HepG2 (cell line): ENCODE measurements around the gene NUP133. TPM values are rescaled to one million over a fixed set of nuclear protein-coding genes. Genes with fewer than 3 reads are reported as not detected.
A peak's percentile ranks its signal among the peaks of the same experiment; 100 is the strongest.
"Not testable (repeated sequence)": the region's sequence is repeated elsewhere in the genome, so short reads cannot be mapped to it uniquely, and the experiment has no call there.

Source experiments
- ATAC-seq: fragments of 200-7000 bp; cut with Tn5 transposase; 3 replicates; pipeline ENCODE4 v1.9.1; 2020; ENCODE audit warnings: mild to moderate bottlenecking, moderate library complexity
- BruUV-seq: library from RNA; stranded (reverse); fragments of 400-500 nt; replicated peaks from 2 replicates; lab custom pipeline; 2021; lab: Mats Ljungman, UMichigan
- CTCF ChIA-PET: fragments of 300-600 bp; formaldehyde crosslinking; extraction: SDS; loops from one replicate; lab custom pipeline; 2021; ENCODE audit warnings: low total read pairs, inconsistent platforms, low intra/inter-chr PET ratio; lab: Yijun Ruan, JAX
- POLR2A ChIA-PET: fragments of 350-600 bp; sonication (Branson Sonifier 250); formaldehyde crosslinking; loops from one replicate; lab custom pipeline; 2020; ENCODE audit warnings: antibody characterized with exemption, inconsistent platforms; lab: Yijun Ruan, JAX
- DNase-seq: peaks from one replicate; pipeline ENCODE4 v3.0.0-alpha.2; 2015; ENCODE audit warnings: low spot score
- FAIRE-seq: peaks from 3 replicates; lab custom pipeline; 2011; peaks lifted over from hg19 to GRCh38; lab: Jason Lieb, UNC
- H2AFZ ChIP-seq: one replicate; pipeline ENCODE4 v1.6.1; 2011; ENCODE audit warnings: low read length, inconsistent platforms
- H3K27ac ChIP-seq: fragments of 300-600 bp; 3 replicates; pipeline ENCODE4 v1.8.0; 2011; ENCODE audit warnings: mixed run types, mild to moderate bottlenecking, mixed read lengths, low read length, inconsistent platforms; ENCODE audit not compliant: insufficient read depth; ENCODE audit errors: extremely low read length
- H3K27me3 ChIP-seq, 2 experiments: fragments of 200-600 bp in 1 of 2; 2 replicates in 1 of 2; 3 replicates in 1 of 2; pipeline versions ENCODE4 v1.6.0 to v1.8.0; 2011; ENCODE audit warnings: low read length in 2 of 2, mild to moderate bottlenecking in 2 of 2, moderate library complexity in 2 of 2, inconsistent platforms in 1 of 2; ENCODE audit not compliant: insufficient read depth in 2 of 2, control insufficient read depth in 1 of 2
- H3K36me3 ChIP-seq, 2 experiments: fragments of 200-600 bp in 1 of 2; replicated peaks in 1 of 2; 2 replicates in 1 of 2; 3 replicates in 1 of 2; pipeline versions ENCODE4 v1.5.1 to v1.8.0; 2011; ENCODE audit warnings: low read length in 2 of 2, inconsistent platforms in 1 of 2; ENCODE audit not compliant: insufficient read depth in 2 of 2, control insufficient read depth in 1 of 2
- H3K4me1 ChIP-seq: 2 replicates; pipeline ENCODE4 v1.5.1; 2012; ENCODE audit warnings: low read length, inconsistent platforms; ENCODE audit not compliant: insufficient read depth
- H3K4me2 ChIP-seq: 2 replicates; pipeline ENCODE4 v1.6.0; 2011; ENCODE audit warnings: low read depth, low read length, inconsistent platforms
- H3K4me3 ChIP-seq, 3 experiments: fragments of 200-600 bp in 1 of 3; sonication (generic), shearing (Covaris generic) in 1 of 3; replicated peaks in 1 of 3; 2 replicates each; pipeline ENCODE4 v1.5.1; 2011 to 2016; ENCODE audit warnings: low read length in 3 of 3, inconsistent platforms in 2 of 3, low read depth in 2 of 3, mild to moderate bottlenecking in 2 of 3, control low read depth in 1 of 3, mixed read lengths in 1 of 3; ENCODE audit not compliant: insufficient read depth in 1 of 3
- H3K79me2 ChIP-seq: one replicate; pipeline ENCODE4 v1.6.1; 2011; ENCODE audit warnings: low read length, inconsistent platforms; ENCODE audit not compliant: insufficient read depth
- H3K9ac ChIP-seq: 2 replicates; pipeline ENCODE4 v1.6.0; 2011; ENCODE audit warnings: mild to moderate bottlenecking, low read depth, low read length, inconsistent platforms; ENCODE audit not compliant: insufficient read depth
- H3K9me3 ChIP-seq: 2 replicates; pipeline ENCODE4 v1.5.1; 2012; ENCODE audit warnings: mild to moderate bottlenecking, low read length
- H4K20me1 ChIP-seq: 2 replicates; pipeline ENCODE4 v1.6.0; 2011; ENCODE audit warnings: inconsistent platforms, mild to moderate bottlenecking, low read length, moderate library complexity; ENCODE audit not compliant: insufficient read depth
- BCL6 ChIP-seq: IDR thresholded peaks from 2 replicates; pipeline ENCODE4 v1.6.1; 2016; ENCODE audit warnings: missing genetic modification reagents, missing compliant biosample characterization
- CEBPG ChIP-seq: IDR thresholded peaks from 2 replicates; pipeline ENCODE4 v1.6.1; 2016
- HNF4A ChIP-seq: sonication (generic); formaldehyde crosslinking; IDR thresholded peaks from 2 replicates; pipeline ENCODE4 v1.4.0; 2020; ENCODE audit warnings: missing genetic modification reagents
- NCOA2 ChIP-seq: sonication (generic); formaldehyde crosslinking; IDR thresholded peaks from 2 replicates; pipeline ENCODE4 v1.8.0; 2022; ENCODE audit warnings: inconsistent platforms
- NCOR1 ChIP-seq: fragments of 200-600 bp; sonication (generic); IDR thresholded peaks from 2 replicates; pipeline ENCODE4 v1.7.0; 2017; ENCODE audit warnings: antibody characterized with exemption, low read length, borderline replicate concordance
- RARA ChIP-seq: IDR thresholded peaks from 2 replicates; pipeline ENCODE4 v1.6.1; 2016; ENCODE audit warnings: missing genetic modification reagents, missing compliant biosample characterization
- SKI ChIP-seq: fragments of 450-650 bp; IDR thresholded peaks from one replicate; pipeline ENCODE4 v1.6.1; 2018; ENCODE audit warnings: mild to moderate bottlenecking; ENCODE audit not compliant: partially characterized antibody
- SP5 ChIP-seq: IDR thresholded peaks from 2 replicates; pipeline ENCODE4 v1.6.1; 2016; ENCODE audit warnings: low read depth, borderline replicate concordance
- ZNF281 ChIP-seq: sonication (generic); formaldehyde crosslinking; IDR thresholded peaks from 2 replicates; pipeline ENCODE4 v1.4.0; 2020; ENCODE audit warnings: missing genetic modification reagents, borderline replicate concordance
- ZNF362 ChIP-seq: sonication (generic); formaldehyde crosslinking; IDR thresholded peaks from 2 replicates; pipeline ENCODE4 v1.4.0; 2020; ENCODE audit warnings: missing genetic modification reagents, mild to moderate bottlenecking, borderline replicate concordance
- ZNF770 ChIP-seq: sonication (generic); formaldehyde crosslinking; IDR thresholded peaks from 2 replicates; pipeline ENCODE4 v1.5.0; 2020; ENCODE audit warnings: mild to moderate bottlenecking, missing genetic modification reagents
- WGBS: methylation state at CpG from one replicate; pipeline ENCODE4 v1.1.6; 2017; ENCODE audit warnings: low lambda C conversion rate; 5-methylcytosine and 5-hydroxymethylcytosine counted together
- in situ Hi-C: cut with HindIII; loops from 2 replicates; pipeline ENCODE4 v1.10.0; 2017; ENCODE audit warnings: low pct_unique_long_range_greater_than_20kb; ENCODE audit not compliant: extremely low pct_ligation_motif_present
- intact Hi-C: fragments of 100-400 bp; cut with micrococcal nuclease; formaldehyde crosslinking; loops from one replicate; pipeline ENCODE4 v1.10.0; 2022; ENCODE audit not compliant: unreplicated experiment
- polyA plus RNA-seq, 8 experiments: library from polyadenylated mRNA; depleted of rRNA in 3 of 8; stranded (reverse) in 7 of 8; unstranded in 1 of 8; fragments of >200 nt; fragmentation: Illumina TruSeq in 4 of 8; extraction: Trizol in 4 of 8; gene quantifications; 2 replicates each; pipeline versions ENCODE4 v1.2.1 to v1.2.3, GENCODE V29; 2011 to 2016; ENCODE audit warnings: low read depth in 4 of 8, missing spikeins in 1 of 8, mixed read lengths in 1 of 8; ENCODE audit not compliant: insufficient read depth in 1 of 8
- total RNA-seq, 5 experiments: library from RNA; depleted of rRNA; stranded (reverse); fragments of >200 nt; fragmentation: Illumina TruSeq; extraction: Trizol; gene quantifications; 2 replicates each; pipeline ENCODE4 v1.2.3, GENCODE V29; 2016; ENCODE audit warnings: low read depth in 1 of 5
- TF ChIP-seq, protein P1 (sequence below): IDR thresholded peaks from 2 replicates; pipeline ENCODE4 v1.4.0; 2020; ENCODE audit warnings: mild to moderate bottlenecking, missing genetic modification reagents
- TF ChIP-seq, protein P2 (sequence below): sonication (generic); formaldehyde crosslinking; IDR thresholded peaks from 2 replicates; pipeline ENCODE4 v1.4.0; 2020; ENCODE audit warnings: missing genetic modification reagents

NUP133 gene
- total and polyA plus RNA-seq, 2 of the 13 experiments (the other 11 are each of a cell fraction or from before 2014, with no cell fraction given) = 17.7 to 45.6 TPM

- H3K4me2 ChIP-seq, DNase-seq, H3K36me3 ChIP-seq, H4K20me1 ChIP-seq, POLR2A ChIA-PET, in situ Hi-C loops, H3K27ac ChIP-seq, H3K9ac ChIP-seq, H3K9me3 ChIP-seq, intact Hi-C loops, H2AFZ ChIP-seq, FAIRE-seq, BruUV-seq, H3K4me3 ChIP-seq, H3K27me3 ChIP-seq, H3K79me2 ChIP-seq, ATAC-seq, CTCF ChIA-PET: not testable (repeated sequence)
- WGBS = 3% methylated on average over 4 of the region's 4 CpGs
- peak; percentile 55; the same call in 1 of the 2 replicates for TF ChIP-seq RARA (CRISPR knock-in tag)
- 0 out of 2 replicates have a peak, but pooled peaks have one; percentile 21 for TF ChIP-seq BCL6 (CRISPR knock-in tag)
- TF ChIP-seq SP5 (CRISPR knock-in tag) = peak; percentile 28; the same call in 1 of the 2 replicates
- 0 out of 2 replicates have a peak, but pooled peaks have one; percentile 11 for TF ChIP-seq NCOA2 (CRISPR knock-in tag)
- TF ChIP-seq NCOR1 = peak; percentile 43; the same call in 1 of the 2 replicates
- TF ChIP-seq, protein P1, sequence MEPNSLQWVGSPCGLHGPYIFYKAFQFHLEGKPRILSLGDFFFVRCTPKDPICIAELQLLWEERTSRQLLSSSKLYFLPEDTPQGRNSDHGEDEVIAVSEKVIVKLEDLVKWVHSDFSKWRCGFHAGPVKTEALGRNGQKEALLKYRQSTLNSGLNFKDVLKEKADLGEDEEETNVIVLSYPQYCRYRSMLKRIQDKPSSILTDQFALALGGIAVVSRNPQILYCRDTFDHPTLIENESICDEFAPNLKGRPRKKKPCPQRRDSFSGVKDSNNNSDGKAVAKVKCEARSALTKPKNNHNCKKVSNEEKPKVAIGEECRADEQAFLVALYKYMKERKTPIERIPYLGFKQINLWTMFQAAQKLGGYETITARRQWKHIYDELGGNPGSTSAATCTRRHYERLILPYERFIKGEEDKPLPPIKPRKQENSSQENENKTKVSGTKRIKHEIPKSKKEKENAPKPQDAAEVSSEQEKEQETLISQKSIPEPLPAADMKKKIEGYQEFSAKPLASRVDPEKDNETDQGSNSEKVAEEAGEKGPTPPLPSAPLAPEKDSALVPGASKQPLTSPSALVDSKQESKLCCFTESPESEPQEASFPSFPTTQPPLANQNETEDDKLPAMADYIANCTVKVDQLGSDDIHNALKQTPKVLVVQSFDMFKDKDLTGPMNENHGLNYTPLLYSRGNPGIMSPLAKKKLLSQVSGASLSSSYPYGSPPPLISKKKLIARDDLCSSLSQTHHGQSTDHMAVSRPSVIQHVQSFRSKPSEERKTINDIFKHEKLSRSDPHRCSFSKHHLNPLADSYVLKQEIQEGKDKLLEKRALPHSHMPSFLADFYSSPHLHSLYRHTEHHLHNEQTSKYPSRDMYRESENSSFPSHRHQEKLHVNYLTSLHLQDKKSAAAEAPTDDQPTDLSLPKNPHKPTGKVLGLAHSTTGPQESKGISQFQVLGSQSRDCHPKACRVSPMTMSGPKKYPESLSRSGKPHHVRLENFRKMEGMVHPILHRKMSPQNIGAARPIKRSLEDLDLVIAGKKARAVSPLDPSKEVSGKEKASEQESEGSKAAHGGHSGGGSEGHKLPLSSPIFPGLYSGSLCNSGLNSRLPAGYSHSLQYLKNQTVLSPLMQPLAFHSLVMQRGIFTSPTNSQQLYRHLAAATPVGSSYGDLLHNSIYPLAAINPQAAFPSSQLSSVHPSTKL (CRISPR knock-in tag) = peak; percentile 46
- TF ChIP-seq, protein P2, sequence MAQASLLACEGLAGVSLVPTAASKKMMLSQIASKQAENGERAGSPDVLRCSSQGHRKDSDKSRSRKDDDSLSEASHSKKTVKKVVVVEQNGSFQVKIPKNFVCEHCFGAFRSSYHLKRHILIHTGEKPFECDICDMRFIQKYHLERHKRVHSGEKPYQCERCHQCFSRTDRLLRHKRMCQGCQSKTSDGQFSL (CRISPR knock-in tag) = peak; percentile 77; the same call in 1 of the 2 replicates
- TF ChIP-seq ZNF770 = peak; percentile 70; the same call in 1 of the 2 replicates
- peak; percentile 49; the same call in 1 of the 2 replicates for TF ChIP-seq HNF4A
- peak; percentile 88 for TF ChIP-seq ZNF362 (CRISPR knock-in tag)
- peak; percentile 79 for TF ChIP-seq SKI
- TF ChIP-seq CEBPG (CRISPR knock-in tag) = peak; percentile 26; the same call in 1 of the 2 replicates
- peak; percentile 40; the same call in 1 of the 2 replicates for TF ChIP-seq ZNF281 (CRISPR knock-in tag)
- H3K4me1 ChIP-seq = peaks cover 41% of the 10 kb centered on the region
Observed at GRCh38 chr1:229402329-229402728, 105.8 kb downstream of the NUP133 start.
